ENCODE measurements around the gene SLC25A41.

The SLC25A41 gene

GRCh38 chr19:6464070-6464873, 30.7 kb upstream of the SLC25A41 start, which contains the start of gene CRB3:
Gene CRB3 (plus strand): TSS chr19:6464271. CDS start chr19:6464702, 431 bp downstream.
- H3K4me3 ChIP-seq (ENCODE audit: low read depth, low read length), result no peak within 1 kb of the TSS
- no peak for TF ChIP-seq CTCF (IDR thresholded peaks at IDR 0.05; ENCODE audit: insufficient read depth, low read depth, low read length, missing control alignments)
- no peak for DNase-seq (ENCODE audit: low read depth)

- peak; percentile 67 for TF ChIP-seq CTCF (IDR thresholded peaks at IDR 0.05; ENCODE audit: insufficient read depth, low read depth, low read length, missing control alignments)
- DNase-seq (ENCODE audit: low read depth), result peak; percentile 99
- H3K4me3 ChIP-seq (ENCODE audit: low read depth, low read length), result peak overlapping the region; percentile 94
Observed at GRCh38 chr19:6460099-6460884, 26.7 kb upstream of the SLC25A41 start.

GRCh38 chr19:6459262-6460098, 25.9 kb upstream of the SLC25A41 start, which contains the start of gene SLC25A23:
Gene SLC25A23 (minus strand): TSS chr19:6459792. CDS start chr19:6459628, 164 bp downstream.
- DNase-seq (ENCODE audit: low read depth), result peak; percentile 90
- H3K4me3 ChIP-seq (ENCODE audit: low read depth, low read length), result peak within 1 kb of the TSS; percentile 94
- no peak for TF ChIP-seq CTCF (IDR thresholded peaks at IDR 0.05; ENCODE audit: insufficient read depth, low read depth, low read length, missing control alignments)

GRCh38 chr19:6458695-6459261, 25.2 kb upstream of the SLC25A41 start:
- DNase-seq (ENCODE audit: low read depth), result peak; percentile 41
- TF ChIP-seq CTCF (IDR thresholded peaks at IDR 0.05; ENCODE audit: insufficient read depth, low read depth, low read length, missing control alignments), result no peak
- peak overlapping the region; percentile 94 for H3K4me3 ChIP-seq (ENCODE audit: low read depth, low read length)

GRCh38 chr19:6457958-6458694, 24.6 kb upstream of the SLC25A41 start:
- peak overlapping the region; percentile 94 for H3K4me3 ChIP-seq (ENCODE audit: low read depth, low read length)
- no peak for TF ChIP-seq CTCF (IDR thresholded peaks at IDR 0.05; ENCODE audit: insufficient read depth, low read depth, low read length, missing control alignments)
- DNase-seq (ENCODE audit: low read depth), result peak; percentile 81
